Measurements from ENCODE around the gene IAH1. TPM values are rescaled to one million over a fixed set of nuclear protein-coding genes. Genes with fewer than 3 reads are reported as not detected.

The IAH1 gene
- polyA plus RNA-seq, 1 donor (not counting 4 experiments of a cell fraction or from before 2014, with no cell fraction given) = 65.0 TPM

- H3K4me1 ChIP-seq (ENCODE audit: control insufficient read depth, extremely low read depth, insufficient read depth, low read length) = peaks cover 8% of the 10 kb centered on the region
- no peak for FAIRE-seq
- DNase-seq (ENCODE audit: low read depth, low spot score) = no peak
- dilution Hi-C loops (cut with MboI; ENCODE audit: extremely low pct_ligation_motif_present, low sequenced_read_pairs) = no loop called here
- no peak overlapping the region for H3K9ac ChIP-seq (ENCODE audit: control insufficient read depth, extremely low read depth, insufficient read depth, low read length)
- TF ChIP-seq, protein P1, sequence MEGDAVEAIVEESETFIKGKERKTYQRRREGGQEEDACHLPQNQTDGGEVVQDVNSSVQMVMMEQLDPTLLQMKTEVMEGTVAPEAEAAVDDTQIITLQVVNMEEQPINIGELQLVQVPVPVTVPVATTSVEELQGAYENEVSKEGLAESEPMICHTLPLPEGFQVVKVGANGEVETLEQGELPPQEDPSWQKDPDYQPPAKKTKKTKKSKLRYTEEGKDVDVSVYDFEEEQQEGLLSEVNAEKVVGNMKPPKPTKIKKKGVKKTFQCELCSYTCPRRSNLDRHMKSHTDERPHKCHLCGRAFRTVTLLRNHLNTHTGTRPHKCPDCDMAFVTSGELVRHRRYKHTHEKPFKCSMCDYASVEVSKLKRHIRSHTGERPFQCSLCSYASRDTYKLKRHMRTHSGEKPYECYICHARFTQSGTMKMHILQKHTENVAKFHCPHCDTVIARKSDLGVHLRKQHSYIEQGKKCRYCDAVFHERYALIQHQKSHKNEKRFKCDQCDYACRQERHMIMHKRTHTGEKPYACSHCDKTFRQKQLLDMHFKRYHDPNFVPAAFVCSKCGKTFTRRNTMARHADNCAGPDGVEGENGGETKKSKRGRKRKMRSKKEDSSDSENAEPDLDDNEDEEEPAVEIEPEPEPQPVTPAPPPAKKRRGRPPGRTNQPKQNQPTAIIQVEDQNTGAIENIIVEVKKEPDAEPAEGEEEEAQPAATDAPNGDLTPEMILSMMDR (optimal IDR thresholded peaks at IDR 0.05 in 1 of 3, IDR thresholded peaks at IDR 0.05 in 1 of 3, conservative IDR thresholded peaks at IDR 0.05 in 1 of 3; ENCODE audit: extremely low read depth in 1 of 3, insufficient read depth in 2 of 3, low read length in 3 of 3) = no peak
- no peak for TF ChIP-seq EZH2 (IDR thresholded peaks at IDR 0.05; ENCODE audit: low read length)
- no peak overlapping the region for H3K4me2 ChIP-seq (ENCODE audit: control insufficient read depth, extremely low read depth, insufficient read depth, low read depth, low read length)
- no peak overlapping the region for H3K27ac ChIP-seq (ENCODE audit: control insufficient read depth, insufficient read depth, low read length)
- H3K9me3 ChIP-seq (ENCODE audit: control insufficient read depth, low read depth, low read length) = no peaks in the 10 kb centered on the region
- no peak overlapping the region for H3K4me3 ChIP-seq (ENCODE audit: control insufficient read depth in 2 of 3, extremely low read depth in 1 of 3, insufficient read depth in 2 of 3, low read depth in 1 of 3, low read length in 3 of 3)
- H3K27me3 ChIP-seq (ENCODE audit: control insufficient read depth, extremely low read depth, insufficient read depth, low read length) = no peaks in the 10 kb centered on the region
- H3K79me2 ChIP-seq (ENCODE audit: control insufficient read depth, insufficient read depth, low read length) = peaks cover 2% of the 10 kb centered on the region
- H4K20me1 ChIP-seq (ENCODE audit: control insufficient read depth, extremely low read depth, insufficient read depth, low read length) = no peaks in the 10 kb centered on the region
- no peaks in the 10 kb centered on the region for H3K9me1 ChIP-seq (ENCODE audit: control insufficient read depth, extremely low read depth, insufficient read depth, low read length)
- peaks cover 4 to 9% of the 10 kb centered on the region in 2 experiments for H3K36me3 ChIP-seq (ENCODE audit: control insufficient read depth in 2 of 2, extremely low read depth in 1 of 2, insufficient read depth in 2 of 2, low read length in 2 of 2)
- H2AFZ ChIP-seq (ENCODE audit: control insufficient read depth, low read length) = no peak overlapping the region
These were observed 58.1 kb downstream of the IAH1 start for GRCh38 chr2:9532421-9532820.

GRCh38 chr2:9533663-9534062 lies 59.3 kb downstream of the IAH1 start:
- H4K20me1 ChIP-seq (ENCODE audit: control insufficient read depth, extremely low read depth, insufficient read depth, low read length) = no peaks in the 10 kb centered on the region
- no peak overlapping the region for H2AFZ ChIP-seq (ENCODE audit: control insufficient read depth, low read length)
- H3K36me3 ChIP-seq (ENCODE audit: control insufficient read depth in 2 of 2, extremely low read depth in 1 of 2, insufficient read depth in 2 of 2, low read length in 2 of 2) = peaks cover 4 to 9% of the 10 kb centered on the region in 2 experiments
- H3K9ac ChIP-seq (ENCODE audit: control insufficient read depth, extremely low read depth, insufficient read depth, low read length) = no peak overlapping the region
- peaks cover 2% of the 10 kb centered on the region for H3K79me2 ChIP-seq (ENCODE audit: control insufficient read depth, insufficient read depth, low read length)
- H3K9me3 ChIP-seq (ENCODE audit: control insufficient read depth, low read depth, low read length) = no peaks in the 10 kb centered on the region
- peaks cover 8% of the 10 kb centered on the region for H3K4me1 ChIP-seq (ENCODE audit: control insufficient read depth, extremely low read depth, insufficient read depth, low read length)
- FAIRE-seq (no peak), DNase-seq (ENCODE audit: low read depth, low spot score) (no peak)
- no peak overlapping the region for H3K27ac ChIP-seq (ENCODE audit: control insufficient read depth, insufficient read depth, low read length)
- H3K4me3 ChIP-seq (ENCODE audit: control insufficient read depth in 2 of 3, extremely low read depth in 1 of 3, insufficient read depth in 2 of 3, low read depth in 1 of 3, low read length in 3 of 3) = no peak overlapping the region
- no peaks in the 10 kb centered on the region for H3K27me3 ChIP-seq (ENCODE audit: control insufficient read depth, extremely low read depth, insufficient read depth, low read length)
- dilution Hi-C loops (cut with MboI; ENCODE audit: extremely low pct_ligation_motif_present, low sequenced_read_pairs) = no loop called here
- TF ChIP-seq EZH2 (IDR thresholded peaks at IDR 0.05; ENCODE audit: low read length) = no peak
- TF ChIP-seq, protein P1 (optimal IDR thresholded peaks at IDR 0.05 in 1 of 3, IDR thresholded peaks at IDR 0.05 in 1 of 3, conservative IDR thresholded peaks at IDR 0.05 in 1 of 3; ENCODE audit: extremely low read depth in 1 of 3, insufficient read depth in 2 of 3, low read length in 3 of 3) = no peak
- H3K4me2 ChIP-seq (ENCODE audit: control insufficient read depth, extremely low read depth, insufficient read depth, low read depth, low read length) = no peak overlapping the region
- H3K9me1 ChIP-seq (ENCODE audit: control insufficient read depth, extremely low read depth, insufficient read depth, low read length) = no peaks in the 10 kb centered on the region
